NCI-H1105 (cell line): Measurements from ENCODE around the gene SLC39A11.
"Not testable (repeated sequence)": the region's sequence is repeated elsewhere in the genome, so short reads cannot be mapped to it uniquely, and the experiment has no call there.

Experiments
- DNase-seq: peaks from one replicate; lab custom pipeline; 2025; lab: John Stamatoyannopoulos, UW

Gene SLC39A11

DNA sequence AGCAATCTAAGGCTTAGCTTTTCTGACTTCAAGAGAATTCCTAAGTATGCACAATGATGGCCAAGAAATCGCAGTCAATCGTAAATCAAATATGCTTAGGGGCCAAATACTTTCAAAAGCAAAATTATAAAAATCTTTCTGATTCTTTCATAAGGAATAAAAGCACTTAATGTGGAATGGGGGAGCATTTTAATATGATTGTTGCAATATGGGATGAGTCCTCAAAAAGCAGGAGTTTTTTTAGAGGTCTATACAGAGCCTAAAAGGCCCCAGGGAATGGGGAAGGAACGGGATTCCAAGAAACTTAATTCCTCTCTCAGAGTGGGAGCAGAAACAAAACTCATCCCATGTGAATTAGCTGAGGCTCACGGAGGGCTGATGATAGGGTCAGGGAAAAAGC, 14.7 kb upstream of the SLC39A11 start:
- no peak for DNase-seq

DNA sequence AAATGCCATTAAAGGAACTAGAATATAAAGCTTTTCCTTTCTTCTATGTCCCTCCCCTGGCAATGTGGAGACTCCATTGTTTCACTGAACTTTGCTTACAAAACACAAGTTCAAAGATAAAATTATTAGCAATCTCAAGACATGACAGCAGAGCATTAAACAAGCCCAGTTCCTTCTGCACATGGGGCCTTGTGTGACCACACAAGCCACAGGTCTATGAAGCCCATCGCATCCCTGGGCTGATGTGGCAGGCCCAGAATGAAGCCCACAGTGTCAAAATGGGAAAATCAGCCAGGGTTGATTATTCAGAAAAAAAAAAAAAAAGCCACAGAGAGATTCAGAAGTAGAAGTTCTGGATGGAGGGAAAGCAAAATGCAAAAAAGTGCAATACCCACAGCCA, 12.9 kb upstream of the SLC39A11 start:
- DNase-seq = no peak

DNA sequence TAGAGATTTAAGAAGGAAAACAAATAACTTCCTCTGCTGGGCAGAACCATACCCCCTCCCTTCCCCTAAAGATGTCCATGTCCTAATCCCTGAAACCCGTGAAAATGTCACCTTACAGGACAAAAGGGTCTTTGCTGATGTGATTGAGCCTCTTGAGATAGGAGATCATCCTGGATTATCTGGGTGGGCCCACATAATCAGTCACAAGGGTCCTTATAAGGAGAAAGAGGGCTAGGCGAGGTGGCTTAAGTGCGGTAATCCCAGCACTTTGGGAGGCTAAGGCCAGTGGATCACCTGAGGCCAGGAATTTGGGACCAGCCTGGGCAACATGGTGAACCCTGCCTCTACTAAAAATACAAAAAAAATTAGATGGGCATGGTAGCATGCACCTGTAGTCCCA, 12.0 kb upstream of the SLC39A11 start:
- no peak for DNase-seq

DNA sequence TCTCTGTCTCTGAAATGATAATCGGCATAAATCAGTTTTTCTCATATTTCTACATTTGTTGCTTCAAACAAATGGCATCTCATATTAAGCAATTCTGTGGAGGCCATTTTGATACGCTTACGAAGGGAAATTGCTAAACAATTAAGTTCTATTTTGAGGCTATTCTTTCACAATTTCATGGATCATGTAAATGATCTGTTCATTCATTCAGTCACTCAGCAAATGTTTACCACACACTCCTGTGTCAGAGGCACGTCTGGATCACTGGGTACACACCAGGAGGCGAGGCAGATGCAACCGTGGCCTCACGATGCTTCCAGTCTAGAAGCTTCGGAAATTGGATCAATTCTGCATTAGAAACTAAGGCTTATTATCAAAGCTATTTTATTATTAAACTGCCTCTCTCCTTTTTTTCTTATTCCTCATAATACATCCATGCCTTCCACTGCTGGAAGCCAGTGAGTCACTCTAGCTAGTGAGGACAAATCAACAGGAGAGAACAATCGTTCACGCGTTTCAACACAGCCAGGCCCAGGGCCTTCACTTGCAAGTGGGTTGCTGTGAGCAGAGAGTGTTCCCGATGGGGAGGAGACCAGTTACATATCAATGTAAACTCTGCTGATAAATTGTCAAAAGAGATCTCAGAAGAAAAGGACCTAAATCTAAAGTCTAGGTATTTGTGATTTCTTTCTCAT, 11.3 kb upstream of the SLC39A11 start:
- no peak for DNase-seq

DNA sequence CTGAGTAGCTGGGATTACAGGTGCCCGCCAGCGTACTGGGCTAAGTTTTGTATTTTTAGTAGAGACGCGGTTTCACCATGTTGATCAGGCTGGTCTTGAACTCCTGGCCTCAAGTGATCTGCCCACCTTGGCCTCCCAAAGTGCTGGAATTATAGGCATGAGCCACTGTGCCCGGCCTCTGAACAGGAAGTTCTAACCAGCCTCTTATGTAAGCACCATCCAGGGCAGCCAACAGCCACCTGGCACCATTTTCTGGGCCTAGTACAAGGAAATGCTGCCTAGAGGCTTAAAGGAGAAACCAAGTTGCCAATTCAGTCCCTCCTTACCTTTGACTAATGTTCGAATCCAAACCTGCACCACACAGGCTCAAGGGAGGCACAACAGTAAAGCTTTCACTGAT, 8.5 kb upstream of the SLC39A11 start:
- no peak for DNase-seq

DNA sequence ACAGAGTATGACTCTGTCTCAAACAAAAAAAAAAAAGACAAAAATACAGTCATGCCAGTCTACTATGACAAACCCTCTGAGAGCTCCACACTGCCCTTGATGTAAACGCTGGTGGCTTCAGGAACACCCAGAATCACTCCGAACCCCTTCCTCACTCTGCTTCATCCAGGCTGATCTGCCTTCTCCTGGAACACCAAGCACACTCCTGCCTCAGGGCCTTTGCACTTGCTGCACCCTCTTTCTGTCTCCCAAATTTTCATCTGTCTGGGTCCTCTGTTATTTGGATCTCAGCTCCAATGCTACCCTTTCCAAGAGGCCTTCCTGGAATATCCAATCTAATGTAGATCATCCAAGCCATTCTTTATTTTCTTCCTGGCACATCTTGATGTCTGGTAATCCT, 7.9 kb upstream of the SLC39A11 start:
- DNase-seq = no peak

DNA sequence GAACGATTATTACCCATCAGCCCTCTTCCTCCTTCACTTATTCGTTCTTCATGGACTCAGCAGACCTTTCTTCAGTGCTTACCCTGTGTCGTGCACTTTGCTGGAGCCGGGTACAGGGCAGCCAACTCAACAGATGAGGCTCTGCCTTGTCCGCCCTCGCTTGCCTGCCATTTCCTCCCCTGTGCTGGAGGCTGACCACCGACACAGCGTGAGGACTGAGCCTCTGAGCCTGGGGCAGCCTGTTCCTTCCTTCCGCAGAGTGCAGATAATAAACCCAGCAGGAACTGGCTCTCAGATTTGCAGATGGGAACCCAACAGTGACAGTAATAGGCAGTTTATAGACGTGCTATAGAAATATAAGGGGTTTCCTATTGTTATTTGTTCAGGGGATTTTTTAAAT, 7.0 kb upstream of the SLC39A11 start:
- DNase-seq = no peak

DNA sequence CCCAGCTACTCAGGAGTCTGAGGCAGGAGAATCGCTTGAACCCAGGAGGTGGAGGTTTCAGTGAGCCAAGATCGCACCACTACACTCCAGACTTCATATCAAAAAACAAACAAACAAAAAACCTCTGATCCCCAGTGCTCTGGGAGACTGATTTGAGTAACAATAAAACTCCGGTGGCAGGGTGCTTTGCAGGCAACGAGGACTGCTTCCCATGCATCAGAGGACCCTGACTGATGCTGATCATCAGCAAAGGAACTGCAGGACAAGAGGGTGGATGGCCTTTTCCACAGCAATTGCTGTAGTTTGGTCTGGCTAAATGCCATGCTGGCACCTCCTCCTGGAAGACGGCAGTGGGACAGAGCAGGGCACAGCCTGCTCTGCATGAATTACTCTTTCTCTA, 6.4 kb upstream of the SLC39A11 start:
- no peak for DNase-seq

DNA sequence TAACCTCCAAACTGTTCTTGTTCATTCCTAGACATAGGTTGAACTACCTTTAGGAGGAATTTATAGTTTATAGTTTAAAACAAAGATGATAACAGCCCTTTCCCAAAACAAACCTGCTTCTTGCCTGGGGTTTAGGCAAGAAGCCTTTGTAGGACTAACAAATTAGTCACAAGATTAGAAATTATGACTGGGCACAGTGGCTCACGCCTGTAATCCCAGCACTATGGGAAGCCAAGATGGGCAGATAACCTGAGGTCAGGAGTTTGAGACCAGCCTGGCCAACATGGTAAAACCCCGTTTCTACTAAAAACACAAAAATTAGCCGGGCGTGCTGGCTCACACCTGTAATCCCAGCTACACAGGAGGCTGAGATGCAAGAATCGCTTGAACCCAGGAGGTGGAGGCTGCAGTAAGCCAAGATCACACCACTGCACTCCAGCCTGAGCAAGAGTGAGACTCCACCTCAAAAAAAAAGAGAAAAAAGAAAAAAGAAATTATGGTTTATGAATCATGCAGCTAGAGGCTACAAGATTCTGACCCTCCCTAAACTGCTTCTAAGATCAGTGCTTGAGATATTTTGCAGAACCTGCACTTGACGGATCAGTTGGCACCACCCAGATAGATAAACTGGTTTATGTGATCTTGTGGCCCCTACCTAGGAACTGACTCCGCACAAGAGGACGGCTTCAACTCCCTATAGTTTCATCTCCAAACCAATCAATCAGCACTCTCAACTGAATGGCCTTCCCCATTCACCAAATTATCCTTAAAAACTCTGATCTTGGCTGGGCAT, 5.7 kb upstream of the SLC39A11 start:
- DNase-seq = not testable (repeated sequence)

DNA sequence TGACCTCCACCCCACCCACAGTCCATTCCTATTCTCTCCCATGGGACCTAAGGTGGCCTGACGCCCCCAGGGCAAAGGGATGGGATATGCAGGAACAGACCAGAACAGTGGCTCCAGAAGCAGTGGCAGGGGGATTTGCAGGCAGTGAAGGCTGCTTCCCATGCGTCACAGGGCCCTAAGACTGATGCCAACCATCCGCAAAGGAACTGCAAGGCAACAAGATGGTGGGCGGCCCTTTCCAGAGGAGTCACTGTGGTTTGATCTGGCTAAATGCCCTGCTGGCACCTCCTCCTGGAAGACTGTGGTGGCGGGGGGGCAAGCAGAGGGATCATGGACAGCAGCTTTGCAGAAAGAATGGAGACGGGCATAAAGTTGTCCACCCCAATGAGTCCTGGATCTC, 4.4 kb upstream of the SLC39A11 start:
- DNase-seq = no peak

DNA sequence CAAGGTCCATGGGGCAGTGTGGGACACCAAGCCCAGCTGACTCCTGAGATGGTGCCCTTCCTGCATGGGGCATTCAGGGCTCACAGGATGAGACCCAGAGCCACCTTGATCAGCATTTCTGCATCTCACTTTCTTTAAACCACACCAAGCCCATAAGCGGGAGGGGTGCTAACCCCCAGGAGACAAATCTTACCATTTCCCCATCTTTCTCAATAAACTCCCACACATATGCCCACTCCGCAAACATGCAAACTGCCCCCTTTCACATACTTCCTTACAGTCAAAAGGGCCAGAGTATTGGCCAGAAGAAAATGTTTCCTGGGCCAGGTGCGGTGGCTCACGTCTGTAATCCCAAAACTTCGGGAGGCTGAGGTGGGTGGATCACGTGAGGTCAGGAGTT, 3.7 kb upstream of the SLC39A11 start:
- no peak for DNase-seq

DNA sequence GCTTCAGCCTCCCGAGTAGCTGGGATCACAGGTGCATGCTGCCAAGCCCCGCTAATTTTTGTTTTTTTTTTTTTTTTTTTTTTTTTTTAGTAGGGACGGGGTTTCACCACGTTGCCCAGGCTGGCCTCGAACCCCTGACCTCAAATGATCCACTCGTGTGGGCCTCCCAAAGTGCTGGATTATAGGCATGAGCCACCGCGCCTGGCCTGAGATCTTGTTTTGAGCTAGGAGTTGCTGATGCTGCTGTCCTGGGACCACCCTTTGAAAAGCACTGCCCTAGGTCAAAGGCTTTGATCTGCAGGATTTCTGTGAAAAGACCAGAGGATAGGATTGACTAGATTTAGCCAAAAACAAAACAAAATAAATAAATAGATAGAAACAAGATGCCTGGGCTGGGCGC, 798 bp upstream of the SLC39A11 start:
- DNase-seq = no peak

DNA sequence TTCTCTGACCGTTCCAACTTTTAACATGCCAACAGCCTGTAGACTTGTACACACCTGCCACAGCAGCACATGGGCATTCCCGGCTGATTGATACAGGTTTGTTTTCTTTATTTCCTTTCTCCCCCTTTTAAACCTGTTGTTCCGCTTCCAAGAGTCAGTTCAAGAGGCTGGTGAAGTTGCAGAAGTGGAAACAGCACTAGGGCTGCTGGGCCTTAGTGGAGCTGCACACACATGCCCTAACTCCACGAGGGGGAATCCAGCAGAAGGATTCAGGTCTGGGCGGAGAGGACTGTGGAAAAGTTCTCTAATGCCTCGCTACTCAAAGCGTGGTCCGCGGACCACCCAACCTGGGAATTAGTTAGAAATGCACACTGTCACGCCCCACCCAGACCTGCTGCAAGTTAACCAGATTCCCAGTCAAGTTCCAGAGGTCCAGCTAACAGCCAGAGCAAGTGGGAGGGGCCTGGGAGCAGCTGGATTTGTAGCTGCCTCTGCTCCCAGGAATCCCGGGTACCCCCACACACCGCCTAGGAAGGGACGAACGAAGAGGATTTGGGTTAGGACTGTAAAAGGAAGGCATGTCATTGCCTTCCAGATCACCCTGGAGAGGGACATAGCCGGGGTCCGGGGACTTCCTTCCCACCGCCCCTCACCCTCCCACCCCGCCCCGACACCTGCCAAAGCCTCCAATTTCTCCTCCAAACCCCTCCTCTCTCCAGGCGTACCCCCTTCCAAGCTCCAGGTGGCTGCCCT, 542 bp downstream of the SLC39A11 start:
- no peak for DNase-seq

DNA sequence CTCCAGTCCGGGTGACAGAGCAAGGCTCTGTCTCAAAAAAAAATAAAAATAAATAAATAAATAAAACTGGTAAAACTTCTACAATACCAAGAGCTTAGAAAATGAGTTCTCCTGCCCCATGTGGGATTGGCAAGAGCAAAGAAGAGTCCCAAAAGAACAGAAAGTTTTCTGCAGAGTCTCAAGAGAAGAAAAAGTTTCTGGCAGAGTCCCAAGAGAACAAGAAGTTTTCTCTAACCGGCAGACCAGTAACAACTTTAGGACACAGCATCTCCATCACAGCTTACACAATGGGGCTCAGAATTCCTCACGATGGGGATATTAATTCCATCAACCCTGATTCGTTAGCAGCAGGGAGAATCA, 1.1 kb downstream of the SLC39A11 start:
- no peak for DNase-seq

DNA sequence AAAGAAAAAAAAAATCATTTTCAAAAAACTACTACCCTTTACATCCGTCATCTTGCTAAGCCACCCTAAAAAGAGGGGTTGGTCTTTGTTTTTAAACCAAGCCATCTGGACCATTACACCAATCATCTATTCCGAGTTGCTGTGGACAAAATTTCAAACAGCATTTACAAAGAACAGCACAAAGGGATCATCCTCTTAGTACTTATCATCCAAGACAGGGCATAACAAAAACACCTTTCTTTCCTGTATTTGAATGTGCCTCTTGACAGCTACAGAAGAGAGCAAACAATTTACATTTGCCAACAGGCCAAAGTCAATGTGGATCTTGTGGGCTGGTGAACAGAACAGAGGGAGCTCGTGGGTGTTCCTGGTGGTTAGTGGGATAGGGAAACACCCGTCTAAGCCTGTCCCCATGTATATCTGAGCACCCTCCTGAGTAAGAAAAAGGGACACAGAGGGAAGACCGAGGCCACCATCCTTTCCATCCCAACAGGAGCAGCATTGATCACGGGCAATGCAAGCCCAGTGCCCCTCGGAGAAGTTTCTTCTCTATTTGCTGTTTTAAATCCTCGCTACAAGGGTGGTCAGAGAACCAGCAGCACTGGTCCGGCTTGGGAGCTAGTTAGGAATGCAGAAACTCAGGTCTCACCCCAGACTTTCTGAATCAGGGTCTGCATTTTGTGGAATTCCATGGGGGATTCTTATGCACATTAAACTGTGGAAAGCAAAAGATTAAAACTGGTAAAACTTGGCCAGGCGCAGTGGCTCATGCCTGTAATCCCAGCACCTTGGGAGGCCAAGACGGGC, 1.9 kb downstream of the SLC39A11 start:
- no peak for DNase-seq

DNA sequence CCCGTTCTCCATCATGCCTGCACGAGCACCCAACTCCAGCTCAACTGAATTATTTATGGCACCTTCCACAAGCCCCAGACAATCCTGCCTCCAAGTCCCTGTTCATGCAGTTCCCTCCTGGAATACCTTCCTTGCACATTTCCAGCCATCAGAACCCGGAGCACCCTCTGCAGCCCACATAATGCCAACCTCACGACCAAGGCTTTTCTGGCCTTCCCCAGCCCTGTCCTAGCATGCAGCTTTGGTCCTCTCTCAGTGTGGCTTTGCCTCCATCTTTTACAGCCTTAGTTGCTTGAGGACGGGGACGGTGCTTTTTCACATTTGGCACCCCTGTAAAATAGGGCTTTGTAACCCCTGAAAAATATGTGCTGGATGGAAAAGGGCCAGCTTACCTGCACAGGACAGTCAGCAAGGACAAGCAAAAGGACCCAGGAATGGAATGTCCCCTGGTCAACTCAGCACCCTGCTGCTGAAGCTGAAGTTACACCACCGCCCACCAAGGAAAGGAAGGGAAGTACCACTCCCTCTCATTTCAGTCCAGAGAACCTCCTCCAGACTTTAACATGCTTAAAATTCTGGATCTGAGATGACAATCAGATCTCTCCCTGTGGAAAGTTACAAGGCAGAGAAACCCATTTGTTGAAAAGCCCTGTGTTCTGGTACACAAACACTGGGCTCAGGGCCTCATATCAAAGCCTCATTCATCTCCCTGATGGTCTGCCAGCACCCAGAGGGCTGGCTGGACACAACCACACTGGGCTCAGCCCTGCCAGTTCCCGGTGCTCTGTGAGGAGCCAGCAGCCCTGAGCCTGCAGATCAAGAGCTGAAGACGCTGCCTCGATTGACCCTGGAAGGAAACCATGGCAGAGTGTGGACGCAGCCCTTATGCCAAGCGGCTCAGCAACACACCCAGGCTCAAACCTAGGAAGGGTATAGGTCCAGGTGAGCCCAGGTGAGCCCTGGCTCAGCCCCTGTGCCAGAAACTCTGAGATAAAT, 2.9 kb downstream of the SLC39A11 start:
- no peak for DNase-seq

DNA sequence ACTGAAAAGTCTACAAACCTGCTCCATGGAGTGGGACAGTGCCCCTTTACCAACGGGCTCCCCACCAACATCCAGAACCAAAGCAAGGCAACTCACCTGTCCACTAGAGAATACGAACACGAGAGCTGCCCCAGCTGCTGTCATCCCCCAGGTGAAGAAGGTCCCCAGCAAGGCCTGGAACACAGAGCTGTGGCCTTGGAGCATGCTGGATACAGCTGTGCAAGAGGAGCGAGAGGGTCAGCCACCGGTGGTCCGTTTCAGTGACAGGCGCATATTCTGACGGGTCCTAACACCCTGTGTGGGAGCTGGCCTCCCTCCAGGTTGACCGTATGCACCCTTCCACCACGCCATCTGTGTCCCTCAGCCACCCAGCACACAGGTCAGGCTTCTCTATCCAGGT, 3.9 kb downstream of the SLC39A11 start:
- no peak for DNase-seq

DNA sequence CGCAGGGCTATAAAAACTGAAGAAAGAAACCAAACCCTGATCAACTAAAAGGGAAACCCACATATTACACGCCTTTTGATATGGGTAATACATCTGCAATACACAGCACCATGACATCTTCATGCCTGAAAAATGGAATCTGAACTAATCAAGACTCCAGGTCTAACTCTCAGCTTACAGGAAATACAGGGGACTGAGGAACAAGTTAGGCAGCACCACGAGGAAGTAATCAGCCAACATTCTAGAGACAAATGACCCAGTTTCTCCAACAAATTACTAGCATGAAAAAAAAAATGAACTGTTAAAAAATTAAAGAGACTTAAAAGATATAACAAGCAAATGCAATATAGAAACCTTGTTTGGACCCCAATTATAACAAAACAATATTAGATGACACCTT, 9.1 kb downstream of the SLC39A11 start:
- no peak for DNase-seq

DNA sequence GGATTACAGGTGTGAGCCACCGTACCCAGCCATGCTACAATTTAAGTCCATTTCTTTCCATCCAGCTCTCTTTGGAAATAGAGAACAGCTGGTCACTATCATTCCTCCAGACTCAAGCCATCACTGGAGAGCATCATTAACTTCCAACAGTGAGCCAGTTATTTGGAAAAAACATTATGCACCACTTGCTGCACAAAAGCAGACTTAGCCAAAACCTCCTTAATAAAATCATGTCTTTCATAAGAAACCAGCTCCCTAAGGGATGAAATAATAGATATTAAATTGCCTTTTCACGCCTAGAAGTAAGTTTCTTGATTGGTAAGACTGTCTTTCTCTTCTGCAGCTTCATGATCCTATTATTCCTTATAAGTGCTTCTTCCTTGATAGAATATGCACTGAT, 17.9 kb downstream of the SLC39A11 start:
- DNase-seq = no peak

DNA sequence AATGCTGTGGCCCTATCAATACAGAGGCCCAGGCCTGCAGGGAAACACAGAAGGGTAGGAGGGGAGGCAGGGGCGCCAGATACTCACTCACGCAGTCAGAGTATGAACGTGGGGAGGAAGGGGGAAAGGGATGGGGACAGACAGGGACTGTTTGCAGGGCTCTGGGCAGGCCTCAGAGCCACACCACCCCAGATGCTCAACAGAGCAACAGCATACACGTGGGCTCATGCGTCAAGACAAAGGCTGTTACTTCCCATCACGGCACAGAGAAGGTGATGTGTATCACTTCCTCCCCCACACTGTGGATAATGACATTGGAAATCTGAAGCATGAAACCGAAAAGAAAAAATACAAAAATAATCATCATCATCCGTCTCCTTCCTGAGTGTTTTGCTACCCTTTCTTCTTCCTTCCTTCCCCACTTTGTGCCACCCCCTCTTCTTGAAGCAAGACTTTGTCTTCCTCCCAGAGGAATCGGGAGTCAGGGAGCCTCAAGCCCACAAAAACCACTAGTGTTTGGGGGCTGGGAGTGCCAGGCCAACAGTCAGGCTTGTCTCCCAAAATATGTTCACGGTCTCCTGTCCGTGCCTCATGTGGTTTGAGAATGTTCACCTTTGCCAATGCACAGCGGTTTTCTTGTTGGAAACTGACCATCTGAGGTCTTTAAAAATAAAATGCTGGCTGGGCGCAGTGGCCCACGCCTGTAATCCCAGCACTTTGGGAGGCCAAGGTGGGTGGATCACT, 20.1 kb downstream of the SLC39A11 start:
- no peak for DNase-seq
